ENCODE measurements around the gene EHD3. TPM values are rescaled to one million over a fixed set of nuclear protein-coding genes. Genes with fewer than 3 reads are reported as not detected.

The EHD3 gene
- total RNA-seq, 1 donor from 2014 or later = 2.4 TPM

GRCh38 chr2:31284107-31284506, 50.2 kb downstream of the EHD3 start:
- DNase-seq (ENCODE audit: low spot score) = no peak

- DNase-seq (ENCODE audit: low spot score) = no peak
Measured at GRCh38 chr2:31286230-31286629, 52.3 kb downstream of the EHD3 start.

DNA sequence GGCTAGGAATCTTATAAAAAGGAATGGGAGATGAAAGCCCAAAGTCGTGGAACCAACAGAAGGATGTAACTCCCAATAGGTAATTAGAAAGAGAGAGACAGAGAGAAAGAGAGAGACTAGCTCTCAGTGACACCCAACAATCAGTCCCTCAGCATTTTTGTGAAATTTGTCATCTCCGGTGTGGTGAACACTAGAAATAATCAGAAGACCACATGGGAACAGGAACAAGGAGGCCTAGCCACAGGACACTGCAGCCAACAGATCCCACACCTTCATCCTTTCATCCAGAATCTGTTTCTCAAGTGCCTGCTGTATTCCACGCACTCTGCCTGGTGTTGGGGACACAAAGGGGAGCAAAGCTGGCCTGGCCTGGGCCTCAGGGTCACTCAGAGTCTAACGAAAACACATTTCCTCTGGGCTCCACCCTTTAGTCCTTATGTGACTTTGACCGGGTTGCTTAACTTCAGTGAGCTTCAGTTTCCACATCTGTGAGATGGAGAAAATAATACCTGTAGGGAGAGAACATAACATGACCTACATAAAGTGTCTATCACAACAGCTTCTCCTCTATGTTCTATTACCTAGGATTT, 53.1 kb downstream of the EHD3 start:
- no peak for DNase-seq (ENCODE audit: low spot score)

GRCh38 chr2:31287654-31288053, 53.7 kb downstream of the EHD3 start:
- no peak for DNase-seq (ENCODE audit: low spot score)

GRCh38 chr2:31294196-31294595, 60.2 kb downstream of the EHD3 start:
- DNase-seq (ENCODE audit: low spot score) = no peak

DNA sequence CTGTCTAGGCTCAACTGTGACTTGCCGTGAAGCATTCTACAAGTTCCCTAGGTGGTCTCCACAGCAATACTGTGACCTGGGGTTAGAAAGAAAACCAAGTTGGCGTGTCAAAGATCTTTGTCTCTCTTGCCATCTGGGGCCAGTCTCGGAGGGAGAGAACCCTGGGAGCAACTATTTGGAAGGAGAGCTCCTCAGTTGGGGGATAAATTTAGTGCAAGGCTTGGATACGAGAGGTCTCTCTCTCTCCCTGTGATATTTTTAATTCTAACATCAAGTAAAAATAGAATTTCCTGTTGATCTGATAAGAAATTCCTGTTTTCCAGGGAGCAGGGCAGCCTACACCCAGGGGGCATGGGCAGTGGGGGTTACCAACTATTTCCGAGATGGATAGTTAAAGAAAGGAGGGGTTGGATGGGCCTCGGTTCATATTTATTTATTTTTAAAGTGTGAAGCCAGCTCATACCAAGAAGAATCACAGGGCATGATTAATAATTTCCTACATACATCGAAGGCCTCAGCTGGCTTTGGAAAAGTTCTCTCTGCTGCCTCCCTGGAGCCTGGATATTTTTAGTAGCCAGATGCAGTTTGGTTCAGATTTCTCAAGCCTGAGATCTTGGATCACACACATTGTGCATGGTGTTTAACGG, 62.8 kb downstream of the EHD3 start:
- DNase-seq (ENCODE audit: low spot score) = no peak

DNA sequence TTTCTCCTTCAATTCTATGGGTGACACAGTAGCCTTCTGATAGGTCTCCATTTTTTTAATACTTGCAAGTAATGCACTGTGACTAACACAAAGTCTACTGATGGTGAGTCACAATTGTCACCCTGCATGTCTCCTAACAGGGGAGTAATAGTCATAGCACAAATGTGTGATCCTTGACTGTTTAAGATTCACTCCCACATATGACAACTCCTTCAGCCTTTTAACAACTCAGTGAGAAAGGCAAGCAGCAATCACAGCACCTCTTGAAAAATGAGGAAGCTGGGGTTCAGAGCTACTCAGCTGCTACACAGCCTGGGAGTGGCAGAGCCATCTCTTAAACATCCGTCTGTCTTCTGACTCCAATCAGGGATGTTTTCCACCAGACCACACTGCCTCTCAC, 63.8 kb downstream of the EHD3 start:
- DNase-seq (ENCODE audit: low spot score) = no peak

GRCh38 chr2:31299547-31299946, 65.6 kb downstream of the EHD3 start:
- DNase-seq (ENCODE audit: low spot score) = no peak

GRCh38 chr2:31300309-31300708, 66.4 kb downstream of the EHD3 start:
- DNase-seq (ENCODE audit: low spot score) = no peak

- no peak for DNase-seq (ENCODE audit: low spot score)
Measured at GRCh38 chr2:31302940-31303563, 69.1 kb downstream of the EHD3 start.

- DNase-seq (ENCODE audit: low spot score) = no peak
Measured at GRCh38 chr2:31304816-31305215, 70.9 kb downstream of the EHD3 start.

DNA sequence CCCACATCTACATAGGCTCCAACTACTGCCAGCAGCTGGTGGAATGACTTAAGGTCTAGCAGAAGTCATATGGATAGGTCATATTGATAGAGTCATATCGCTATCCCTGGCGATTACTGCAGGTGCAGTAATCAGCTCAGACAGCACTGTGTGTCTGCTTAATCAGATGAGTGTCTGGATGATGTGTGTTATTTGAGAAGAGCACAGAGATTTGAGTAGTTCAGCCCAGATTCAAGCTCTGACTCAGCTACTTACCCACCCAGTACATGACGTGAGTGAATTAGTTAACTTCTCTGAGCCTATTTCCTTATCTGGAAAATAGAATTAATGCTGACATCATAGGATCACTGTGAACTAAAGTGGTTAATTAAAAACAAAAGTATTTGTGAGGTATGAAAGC, 78.9 kb downstream of the EHD3 start:
- DNase-seq (ENCODE audit: low spot score) = no peak

- DNase-seq (ENCODE audit: low spot score) = no peak
Measured at GRCh38 chr2:31314761-31315160, 80.8 kb downstream of the EHD3 start.

DNA sequence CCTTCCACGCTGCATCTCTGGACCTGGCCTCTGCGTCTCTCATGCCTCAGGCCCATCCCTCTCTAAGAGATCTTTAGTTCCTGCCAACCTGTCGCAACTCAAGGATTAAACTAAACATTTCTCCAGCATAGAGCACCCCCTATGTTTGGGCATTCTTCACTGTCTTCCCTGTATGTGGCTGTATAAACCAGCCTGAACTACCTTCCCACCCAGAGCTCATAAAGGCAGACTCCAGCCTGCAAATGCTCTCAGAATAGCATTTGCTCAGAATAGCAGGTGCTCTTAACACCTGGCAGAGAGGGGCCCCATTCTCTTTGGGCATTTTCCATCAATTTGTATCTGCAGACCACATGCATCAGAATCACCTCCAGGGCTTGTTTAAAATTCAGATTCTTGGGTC, 83.4 kb downstream of the EHD3 start:
- DNase-seq (ENCODE audit: low spot score) = no peak

- no peak for DNase-seq (ENCODE audit: low spot score)
Measured at GRCh38 chr2:31318361-31319336, 84.7 kb downstream of the EHD3 start.

Other genes with a start within 250 kb of the EHD3 start
- gene GALNT14, start 95.7 kb upstream of the EHD3 start, total RNA-seq = 3.4 TPM
- gene CAPN14, start 16.6 kb upstream of the EHD3 start, total RNA-seq = 0.10 TPM
- gene XDH, start 180.6 kb downstream of the EHD3 start, total RNA-seq = 0.26 TPM

Data from mesenteric fat pad (tissue), 1 donor.